ENCODE data around the gene EFNB3.

EFNB3 gene

DNA sequence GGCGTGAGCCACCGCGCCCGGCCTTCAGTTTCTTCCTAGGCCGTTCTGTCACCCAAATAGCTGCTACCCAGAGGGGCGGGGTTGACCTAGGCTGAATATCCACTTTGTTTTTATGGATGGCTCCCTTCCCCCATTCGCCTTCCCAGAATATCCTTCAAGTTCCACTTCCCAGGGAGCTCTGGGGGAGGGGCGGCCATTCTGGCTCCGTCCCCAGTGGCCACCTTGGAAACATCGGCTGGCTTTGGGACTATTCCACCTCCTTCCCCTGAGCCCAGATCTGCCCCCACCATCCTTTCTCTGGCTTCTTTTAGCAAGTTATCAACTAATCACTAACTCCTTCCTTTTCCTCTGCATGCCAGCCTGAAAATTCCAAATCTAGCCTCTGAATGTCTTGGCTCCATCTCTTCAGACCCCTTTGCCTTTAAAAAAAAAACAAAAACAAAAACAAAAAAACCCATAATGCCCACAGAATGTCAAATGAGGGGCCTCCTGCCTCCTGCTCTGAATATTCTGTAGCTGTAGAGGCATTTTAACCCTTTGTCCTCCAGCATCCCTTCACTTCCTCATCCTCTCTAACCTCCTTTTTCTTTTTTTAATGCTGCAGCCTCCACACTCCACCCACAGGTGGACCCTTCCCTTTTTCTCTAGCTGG lies 47.9 kb upstream of the EFNB3 start (continued):
- TF ChIP-seq, protein P1, sequence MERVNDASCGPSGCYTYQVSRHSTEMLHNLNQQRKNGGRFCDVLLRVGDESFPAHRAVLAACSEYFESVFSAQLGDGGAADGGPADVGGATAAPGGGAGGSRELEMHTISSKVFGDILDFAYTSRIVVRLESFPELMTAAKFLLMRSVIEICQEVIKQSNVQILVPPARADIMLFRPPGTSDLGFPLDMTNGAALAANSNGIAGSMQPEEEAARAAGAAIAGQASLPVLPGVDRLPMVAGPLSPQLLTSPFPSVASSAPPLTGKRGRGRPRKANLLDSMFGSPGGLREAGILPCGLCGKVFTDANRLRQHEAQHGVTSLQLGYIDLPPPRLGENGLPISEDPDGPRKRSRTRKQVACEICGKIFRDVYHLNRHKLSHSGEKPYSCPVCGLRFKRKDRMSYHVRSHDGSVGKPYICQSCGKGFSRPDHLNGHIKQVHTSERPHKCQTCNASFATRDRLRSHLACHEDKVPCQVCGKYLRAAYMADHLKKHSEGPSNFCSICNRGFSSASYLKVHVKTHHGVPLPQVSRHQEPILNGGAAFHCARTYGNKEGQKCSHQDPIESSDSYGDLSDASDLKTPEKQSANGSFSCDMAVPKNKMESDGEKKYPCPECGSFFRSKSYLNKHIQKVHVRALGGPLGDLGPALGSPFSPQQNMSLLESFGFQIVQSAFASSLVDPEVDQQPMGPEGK (tag by site-specific recombination; IDR thresholded peaks at IDR 0.05), result 0 out of 2 replicates have a peak, but pooled peaks have one; percentile 28
- TF ChIP-seq ZBTB8A (tag by site-specific recombination; IDR thresholded peaks at IDR 0.05) (no peak), ZNF596 (tag by site-specific recombination; IDR thresholded peaks at IDR 0.05) (no peak), ZNF266 (tag by site-specific recombination; IDR thresholded peaks at IDR 0.05; ENCODE audit: low read depth) (no peak), ZNF140 (tag by site-specific recombination; IDR thresholded peaks at IDR 0.05) (peak; percentile 84), ZXDB (tag by site-specific recombination; IDR thresholded peaks at IDR 0.05) (no peak), ZFP41 (tag by site-specific recombination; IDR thresholded peaks at IDR 0.05; ENCODE audit: borderline replicate concordance) (no peak), ZNF621 (tag by site-specific recombination; IDR thresholded peaks at IDR 0.05) (no peak), BCL11B (tag by site-specific recombination; IDR thresholded peaks at IDR 0.05; ENCODE audit: low read depth) (no peak), ZNF426 (tag by site-specific recombination; IDR thresholded peaks at IDR 0.05) (no peak), ZNF280D (tag by site-specific recombination; IDR thresholded peaks at IDR 0.05) (no peak), ZNF654 (tag by site-specific recombination; IDR thresholded peaks at IDR 0.05; ENCODE audit: low read depth) (no peak), ZNF354C (tag by site-specific recombination; IDR thresholded peaks at IDR 0.05; ENCODE audit: borderline replicate concordance, low read depth) (no peak), SP2 (tag by site-specific recombination; IDR thresholded peaks at IDR 0.05) (0 out of 2 replicates have a peak, but pooled peaks have one; percentile 5), ZNF571 (tag by site-specific recombination; IDR thresholded peaks at IDR 0.05) (no peak), REST (tag by site-specific recombination; IDR thresholded peaks at IDR 0.05) (no peak), ZBTB26 (tag by site-specific recombination; optimal IDR thresholded peaks at IDR 0.05) (no peak), ZNF112 (tag by site-specific recombination; IDR thresholded peaks at IDR 0.05) (no peak), IKZF3 (tag by site-specific recombination; IDR thresholded peaks at IDR 0.05) (peak; percentile 58; the same call in 1 of the 2 replicates), ZNF843 (tag by site-specific recombination; IDR thresholded peaks at IDR 0.05) (no peak), ZBTB7A (tag by site-specific recombination; IDR thresholded peaks at IDR 0.05; ENCODE audit: low read depth) (no peak)
- TF ChIP-seq, protein P2, sequence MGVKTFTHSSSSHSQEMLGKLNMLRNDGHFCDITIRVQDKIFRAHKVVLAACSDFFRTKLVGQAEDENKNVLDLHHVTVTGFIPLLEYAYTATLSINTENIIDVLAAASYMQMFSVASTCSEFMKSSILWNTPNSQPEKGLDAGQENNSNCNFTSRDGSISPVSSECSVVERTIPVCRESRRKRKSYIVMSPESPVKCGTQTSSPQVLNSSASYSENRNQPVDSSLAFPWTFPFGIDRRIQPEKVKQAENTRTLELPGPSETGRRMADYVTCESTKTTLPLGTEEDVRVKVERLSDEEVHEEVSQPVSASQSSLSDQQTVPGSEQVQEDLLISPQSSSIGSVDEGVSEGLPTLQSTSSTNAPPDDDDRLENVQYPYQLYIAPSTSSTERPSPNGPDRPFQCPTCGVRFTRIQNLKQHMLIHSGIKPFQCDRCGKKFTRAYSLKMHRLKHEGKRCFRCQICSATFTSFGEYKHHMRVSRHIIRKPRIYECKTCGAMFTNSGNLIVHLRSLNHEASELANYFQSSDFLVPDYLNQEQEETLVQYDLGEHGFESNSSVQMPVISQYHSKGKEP (tag by site-specific recombination; IDR thresholded peaks at IDR 0.05), result no peak
- TF ChIP-seq, protein P3, sequence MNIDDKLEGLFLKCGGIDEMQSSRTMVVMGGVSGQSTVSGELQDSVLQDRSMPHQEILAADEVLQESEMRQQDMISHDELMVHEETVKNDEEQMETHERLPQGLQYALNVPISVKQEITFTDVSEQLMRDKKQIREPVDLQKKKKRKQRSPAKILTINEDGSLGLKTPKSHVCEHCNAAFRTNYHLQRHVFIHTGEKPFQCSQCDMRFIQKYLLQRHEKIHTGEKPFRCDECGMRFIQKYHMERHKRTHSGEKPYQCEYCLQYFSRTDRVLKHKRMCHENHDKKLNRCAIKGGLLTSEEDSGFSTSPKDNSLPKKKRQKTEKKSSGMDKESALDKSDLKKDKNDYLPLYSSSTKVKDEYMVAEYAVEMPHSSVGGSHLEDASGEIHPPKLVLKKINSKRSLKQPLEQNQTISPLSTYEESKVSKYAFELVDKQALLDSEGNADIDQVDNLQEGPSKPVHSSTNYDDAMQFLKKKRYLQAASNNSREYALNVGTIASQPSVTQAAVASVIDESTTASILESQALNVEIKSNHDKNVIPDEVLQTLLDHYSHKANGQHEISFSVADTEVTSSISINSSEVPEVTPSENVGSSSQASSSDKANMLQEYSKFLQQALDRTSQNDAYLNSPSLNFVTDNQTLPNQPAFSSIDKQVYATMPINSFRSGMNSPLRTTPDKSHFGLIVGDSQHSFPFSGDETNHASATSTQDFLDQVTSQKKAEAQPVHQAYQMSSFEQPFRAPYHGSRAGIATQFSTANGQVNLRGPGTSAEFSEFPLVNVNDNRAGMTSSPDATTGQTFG (tag by site-specific recombination; IDR thresholded peaks at IDR 0.05; ENCODE audit: borderline replicate concordance), result no peak
- TF ChIP-seq, protein P4, sequence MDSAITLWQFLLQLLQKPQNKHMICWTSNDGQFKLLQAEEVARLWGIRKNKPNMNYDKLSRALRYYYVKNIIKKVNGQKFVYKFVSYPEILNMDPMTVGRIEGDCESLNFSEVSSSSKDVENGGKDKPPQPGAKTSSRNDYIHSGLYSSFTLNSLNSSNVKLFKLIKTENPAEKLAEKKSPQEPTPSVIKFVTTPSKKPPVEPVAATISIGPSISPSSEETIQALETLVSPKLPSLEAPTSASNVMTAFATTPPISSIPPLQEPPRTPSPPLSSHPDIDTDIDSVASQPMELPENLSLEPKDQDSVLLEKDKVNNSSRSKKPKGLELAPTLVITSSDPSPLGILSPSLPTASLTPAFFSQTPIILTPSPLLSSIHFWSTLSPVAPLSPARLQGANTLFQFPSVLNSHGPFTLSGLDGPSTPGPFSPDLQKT (IDR thresholded peaks at IDR 0.05; ENCODE audit: borderline replicate concordance, low read depth, low read length), result no peak

Measured in HEK293 (cell line).